Measurements from ENCODE around the gene ECEL1.

Gene ECEL1

DNA sequence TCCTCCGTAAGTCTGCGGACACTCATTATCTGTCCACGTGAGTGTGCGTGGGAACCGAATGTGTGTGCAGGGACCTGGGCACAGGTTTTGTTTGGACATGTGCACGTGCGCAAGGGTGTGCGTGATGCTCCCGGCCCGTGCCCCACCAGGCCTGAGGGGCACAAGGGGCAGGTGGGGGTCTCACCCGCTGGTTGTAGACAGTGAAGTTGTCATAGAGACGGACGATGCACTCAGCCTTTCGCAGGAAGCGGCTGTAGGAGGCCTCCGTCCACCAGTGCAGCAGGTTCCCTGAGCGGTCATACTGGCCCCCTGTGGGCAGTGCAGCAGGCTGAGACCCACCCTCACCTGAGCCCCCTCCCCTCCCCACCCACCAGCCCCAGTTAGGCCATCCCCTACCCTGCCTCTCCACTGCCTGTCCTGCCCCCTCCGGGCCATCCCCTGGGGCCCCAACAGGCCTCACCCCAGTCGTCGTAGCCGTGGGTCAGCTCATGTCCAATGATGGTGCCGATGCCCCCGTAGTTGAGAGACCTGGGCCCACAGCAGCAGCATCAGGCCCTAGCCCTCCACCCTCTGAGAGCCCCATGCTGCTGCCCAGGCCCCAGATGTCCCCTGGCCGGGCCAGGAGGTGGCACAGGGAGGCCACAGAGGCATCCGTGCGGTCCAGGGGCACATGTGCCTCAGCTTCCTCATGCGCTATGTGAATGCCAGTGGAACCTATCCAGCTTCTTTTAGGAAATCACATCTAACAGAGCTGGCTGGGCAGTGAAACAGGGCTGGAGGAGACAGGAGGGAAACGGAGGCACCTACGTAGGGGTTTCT, 6.1 kb downstream of the ECEL1 start:
- FAIRE-seq (no peak), DNase-seq (ENCODE audit: insufficient read length, low spot score) (no peak)
- TF ChIP-seq, protein P1, sequence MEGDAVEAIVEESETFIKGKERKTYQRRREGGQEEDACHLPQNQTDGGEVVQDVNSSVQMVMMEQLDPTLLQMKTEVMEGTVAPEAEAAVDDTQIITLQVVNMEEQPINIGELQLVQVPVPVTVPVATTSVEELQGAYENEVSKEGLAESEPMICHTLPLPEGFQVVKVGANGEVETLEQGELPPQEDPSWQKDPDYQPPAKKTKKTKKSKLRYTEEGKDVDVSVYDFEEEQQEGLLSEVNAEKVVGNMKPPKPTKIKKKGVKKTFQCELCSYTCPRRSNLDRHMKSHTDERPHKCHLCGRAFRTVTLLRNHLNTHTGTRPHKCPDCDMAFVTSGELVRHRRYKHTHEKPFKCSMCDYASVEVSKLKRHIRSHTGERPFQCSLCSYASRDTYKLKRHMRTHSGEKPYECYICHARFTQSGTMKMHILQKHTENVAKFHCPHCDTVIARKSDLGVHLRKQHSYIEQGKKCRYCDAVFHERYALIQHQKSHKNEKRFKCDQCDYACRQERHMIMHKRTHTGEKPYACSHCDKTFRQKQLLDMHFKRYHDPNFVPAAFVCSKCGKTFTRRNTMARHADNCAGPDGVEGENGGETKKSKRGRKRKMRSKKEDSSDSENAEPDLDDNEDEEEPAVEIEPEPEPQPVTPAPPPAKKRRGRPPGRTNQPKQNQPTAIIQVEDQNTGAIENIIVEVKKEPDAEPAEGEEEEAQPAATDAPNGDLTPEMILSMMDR (IDR thresholded peaks at IDR 0.05; ENCODE audit: insufficient read depth, missing control alignments) = no peak

DNA sequence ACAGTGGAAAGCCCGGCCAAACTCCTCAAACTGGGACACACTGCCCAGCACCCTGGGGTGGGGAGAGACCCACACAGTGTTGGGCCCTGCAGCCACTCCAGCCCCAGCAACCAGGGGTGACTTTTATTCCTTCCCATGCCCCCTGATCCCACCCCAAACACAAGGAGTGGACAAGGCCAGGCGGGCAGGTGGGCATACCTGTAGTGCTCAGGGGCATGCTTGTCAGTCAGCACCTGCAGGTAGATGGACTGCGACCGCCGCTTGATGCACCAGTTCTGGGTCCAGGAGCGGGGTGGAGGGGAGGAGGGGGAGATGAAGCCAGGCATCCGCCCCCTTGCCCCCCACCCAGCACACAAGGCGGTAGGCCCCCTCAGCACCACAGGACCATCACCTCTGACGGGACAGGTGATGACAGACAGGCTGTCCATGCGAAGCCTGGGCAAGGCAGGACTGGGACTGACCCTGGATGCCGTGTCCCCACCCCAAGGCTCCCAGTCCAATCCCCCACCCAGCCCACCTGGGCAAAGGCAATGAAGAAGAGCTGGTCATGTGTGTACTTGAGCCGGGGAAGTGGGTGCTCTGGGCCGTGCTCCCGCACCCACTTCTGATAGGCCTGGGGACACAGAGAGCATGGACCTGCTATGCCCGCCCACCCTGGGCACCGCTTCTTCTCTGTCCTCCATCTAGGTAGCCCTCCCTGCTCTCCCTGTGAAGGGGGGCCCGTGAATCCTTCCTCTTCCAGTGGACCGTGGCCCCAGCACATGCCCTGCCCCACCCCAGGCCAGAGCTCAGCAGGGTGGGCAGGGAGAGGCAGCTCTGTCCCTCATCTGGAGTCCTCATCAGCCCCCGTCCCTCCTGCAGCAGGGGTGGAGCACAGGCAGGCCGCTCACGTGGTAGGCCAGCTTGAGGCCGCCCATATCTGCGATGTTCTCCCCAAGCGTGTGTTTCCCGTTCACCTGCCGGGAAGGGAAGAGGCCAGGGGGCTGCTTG, 7.1 kb downstream of the ECEL1 start:
- TF ChIP-seq, protein P1 (IDR thresholded peaks at IDR 0.05; ENCODE audit: insufficient read depth, missing control alignments) = no peak
- FAIRE-seq (no peak), DNase-seq (ENCODE audit: insufficient read length, low spot score) (no peak)

DNA sequence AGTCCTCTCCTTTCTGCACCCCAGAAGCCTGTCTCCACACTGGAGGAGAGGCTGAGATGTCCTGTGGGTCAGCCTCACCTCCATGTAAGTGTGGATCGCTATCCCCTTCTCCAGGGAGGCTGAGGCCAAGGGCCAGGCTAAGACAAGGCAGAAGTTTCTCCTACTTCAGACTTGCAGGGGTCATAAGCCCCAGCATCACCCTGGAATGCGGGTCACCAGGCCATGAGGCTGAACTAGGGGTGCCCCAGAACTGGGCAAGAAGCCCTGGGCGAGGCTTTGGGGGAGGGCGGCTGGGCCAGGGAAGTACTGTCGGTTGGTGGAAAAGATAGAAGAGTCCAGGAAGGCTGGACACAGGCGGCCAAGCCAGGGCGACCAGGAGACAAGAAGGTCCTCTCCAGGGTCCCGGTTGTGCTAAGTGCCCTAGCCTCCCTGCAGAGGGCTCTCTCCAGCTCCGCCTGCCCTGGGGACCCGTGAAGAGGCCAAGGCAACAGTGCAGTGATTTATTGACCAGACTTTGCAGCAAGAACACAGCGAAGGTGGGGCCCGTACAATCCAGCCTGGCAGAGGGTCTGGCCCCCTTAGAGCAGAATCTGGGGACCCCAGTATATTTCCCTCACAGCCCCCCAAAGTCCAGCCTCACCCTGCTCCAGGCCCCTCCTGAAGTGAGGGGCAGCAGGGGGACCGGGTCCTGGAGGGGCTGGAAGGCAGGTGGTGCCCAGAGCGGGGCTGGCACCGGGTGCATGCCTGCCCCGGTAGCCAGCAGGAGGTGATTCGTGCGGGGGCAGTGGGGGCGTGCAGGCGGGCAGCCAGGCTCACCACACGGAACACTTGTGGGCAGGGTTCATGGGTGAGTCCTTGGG, 8.1 kb downstream of the ECEL1 start:
- TF ChIP-seq, protein P1 (IDR thresholded peaks at IDR 0.05; ENCODE audit: insufficient read depth, missing control alignments) = no peak
- DNase-seq (ENCODE audit: insufficient read length, low spot score) (no peak), FAIRE-seq (no peak)

DNA sequence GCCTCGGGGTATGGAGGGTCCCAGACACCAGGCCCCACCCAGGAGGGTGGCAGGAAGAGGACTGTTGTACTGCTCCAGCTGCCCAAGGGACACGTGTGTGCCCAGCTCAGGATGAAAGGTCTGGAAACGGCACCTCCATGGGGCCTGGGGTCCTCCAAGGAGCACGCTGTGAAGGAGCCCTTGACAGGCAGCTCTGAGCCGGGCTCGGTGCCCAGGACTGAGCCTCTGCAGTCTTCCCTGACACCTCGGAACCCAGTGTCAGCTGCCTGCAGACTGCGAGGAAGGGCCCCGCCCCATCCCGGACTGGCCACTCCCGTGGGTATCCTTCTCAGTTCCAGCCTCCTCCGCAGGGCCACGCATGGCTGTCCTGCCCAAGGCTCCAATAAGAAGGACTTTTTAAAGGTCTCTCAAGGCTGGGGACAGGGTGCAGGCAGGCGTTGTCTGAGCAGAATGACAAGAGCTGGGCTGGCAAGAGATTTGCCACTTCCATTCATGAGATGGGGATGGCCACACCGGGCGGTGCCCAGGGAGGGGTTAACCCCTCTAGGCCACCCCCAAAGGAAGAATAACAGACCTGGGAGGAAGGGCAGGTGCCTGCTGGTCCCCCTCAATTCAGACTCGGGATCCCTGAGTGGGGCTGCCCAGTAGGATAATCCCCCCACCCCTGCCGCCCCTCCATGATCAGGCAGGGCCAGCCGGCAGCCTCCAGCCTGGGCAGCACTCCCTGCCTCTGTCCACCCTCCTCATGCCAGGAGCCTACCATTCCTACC, 8.9 kb downstream of the ECEL1 start:
- TF ChIP-seq, protein P1 (IDR thresholded peaks at IDR 0.05; ENCODE audit: insufficient read depth, missing control alignments) = no peak
- FAIRE-seq (no peak), DNase-seq (ENCODE audit: insufficient read length, low spot score) (no peak)

GRCh38 chr2:232477751-232478510, 9.7 kb downstream of the ECEL1 start:
- no peak for DNase-seq (ENCODE audit: insufficient read length, low spot score)
- no peak for FAIRE-seq
- TF ChIP-seq, protein P1 (IDR thresholded peaks at IDR 0.05; ENCODE audit: insufficient read depth, missing control alignments) = no peak
